Kidney glomerular epithelial cell (primary cell): ENCODE measurements around the gene IL15RA.
"Not testable (repeated sequence)": the region's sequence is repeated elsewhere in the genome, so short reads cannot be mapped to it uniquely, and the experiment has no call there.

Experiments used
- DNase-seq: peaks from one replicate; lab custom pipeline; 2025; lab: John Stamatoyannopoulos, UW

The IL15RA gene

GRCh38 chr10:5970066-5970465, 7.3 kb downstream of the IL15RA start:
- DNase-seq, result no peak

GRCh38 chr10:5968681-5969453, 8.5 kb downstream of the IL15RA start:
- no peak for DNase-seq

DNA sequence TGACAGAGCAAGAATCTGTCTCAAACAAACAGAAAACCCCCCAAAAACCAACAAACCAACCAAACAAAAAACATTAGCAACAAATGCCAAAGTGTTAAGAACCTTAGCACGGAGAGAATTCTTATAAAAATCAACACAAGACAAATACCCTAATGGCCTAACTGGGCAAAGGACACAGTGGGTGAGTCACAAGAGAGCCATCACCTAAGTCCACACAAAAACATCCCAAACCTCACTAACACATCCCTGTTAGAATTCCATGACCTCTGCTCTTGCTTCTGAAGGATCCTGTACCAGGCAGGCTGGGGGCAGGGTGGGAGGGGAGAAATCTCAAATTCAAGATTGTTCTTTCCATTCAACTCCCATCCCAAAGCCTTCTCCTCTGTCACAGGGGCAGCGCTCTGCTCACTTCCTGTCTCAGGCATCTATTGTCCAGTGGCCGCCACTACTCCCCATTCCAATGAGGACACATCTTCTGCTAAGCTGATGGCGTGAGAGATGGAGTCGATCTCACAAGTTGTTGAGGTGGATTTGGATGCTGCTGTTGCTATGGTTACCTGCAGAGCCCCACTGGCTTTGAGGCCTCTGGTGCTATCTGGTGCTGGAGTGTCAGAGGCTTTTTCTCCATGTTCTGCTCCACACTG, 9.2 kb downstream of the IL15RA start:
- DNase-seq, result no peak

DNA sequence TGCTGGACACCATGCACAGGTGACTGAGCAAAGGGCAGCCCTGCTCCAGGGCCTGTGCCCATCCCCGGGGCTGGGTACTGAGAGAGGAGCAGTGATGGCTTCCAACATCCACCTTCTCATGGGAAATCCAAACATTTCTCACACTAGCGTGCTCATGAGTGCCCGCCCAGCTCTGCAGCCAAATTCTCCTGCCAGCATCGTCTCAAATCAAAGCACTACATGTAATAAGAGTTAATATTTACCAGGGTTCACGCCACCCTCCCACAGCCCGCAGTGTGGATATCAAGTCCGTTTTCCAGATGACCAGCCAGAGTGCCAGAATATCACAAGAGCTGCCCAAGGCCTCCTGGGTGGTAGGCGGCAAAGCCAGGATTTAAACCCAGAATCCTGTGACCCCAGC, 12.1 kb downstream of the IL15RA start:
- peak; percentile 68 for DNase-seq

DNA sequence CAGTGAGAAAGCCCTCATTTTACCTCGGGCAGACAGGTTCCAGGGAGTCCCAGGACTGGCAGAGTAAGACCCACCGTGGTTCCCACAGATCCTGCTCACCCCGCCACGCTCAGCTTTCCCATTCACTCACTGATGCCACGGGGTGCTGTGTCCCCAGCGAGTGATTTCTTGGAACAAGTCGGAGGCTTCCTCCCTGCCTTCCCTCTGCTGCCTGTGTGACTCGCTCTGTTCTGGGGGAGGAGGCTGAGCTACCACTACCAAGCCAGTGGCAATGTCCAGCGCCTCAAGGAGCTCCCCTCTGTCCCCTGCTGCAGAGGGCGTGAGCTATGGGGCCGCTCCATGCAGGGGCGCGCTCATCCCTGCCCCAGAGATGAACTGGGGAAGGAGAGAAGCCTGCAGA, 12.6 kb downstream of the IL15RA start:
- DNase-seq, result no peak

- DNase-seq, result no peak
Observed at GRCh38 chr10:5963591-5963990, 13.8 kb downstream of the IL15RA start.

DNA sequence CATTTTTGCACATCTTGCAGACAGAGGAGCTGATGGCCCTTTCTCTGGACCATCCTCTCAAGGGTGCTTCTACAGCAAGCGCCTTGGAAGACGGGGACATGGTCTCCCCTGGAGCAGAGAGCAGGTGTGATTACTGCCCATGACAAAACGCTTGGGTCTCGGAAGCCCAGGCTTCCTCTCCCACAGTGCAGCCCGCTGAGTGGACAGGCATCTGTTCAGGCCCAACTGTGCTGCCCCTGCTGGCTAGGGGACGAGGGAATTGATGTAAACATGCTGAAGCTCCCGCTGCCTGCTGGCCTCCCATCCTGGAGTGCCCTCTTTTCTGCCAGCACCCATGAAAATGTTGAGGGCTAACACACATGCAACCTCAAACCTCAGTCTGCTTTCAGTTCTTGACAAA, 14.3 kb downstream of the IL15RA start:
- no peak for DNase-seq

DNA sequence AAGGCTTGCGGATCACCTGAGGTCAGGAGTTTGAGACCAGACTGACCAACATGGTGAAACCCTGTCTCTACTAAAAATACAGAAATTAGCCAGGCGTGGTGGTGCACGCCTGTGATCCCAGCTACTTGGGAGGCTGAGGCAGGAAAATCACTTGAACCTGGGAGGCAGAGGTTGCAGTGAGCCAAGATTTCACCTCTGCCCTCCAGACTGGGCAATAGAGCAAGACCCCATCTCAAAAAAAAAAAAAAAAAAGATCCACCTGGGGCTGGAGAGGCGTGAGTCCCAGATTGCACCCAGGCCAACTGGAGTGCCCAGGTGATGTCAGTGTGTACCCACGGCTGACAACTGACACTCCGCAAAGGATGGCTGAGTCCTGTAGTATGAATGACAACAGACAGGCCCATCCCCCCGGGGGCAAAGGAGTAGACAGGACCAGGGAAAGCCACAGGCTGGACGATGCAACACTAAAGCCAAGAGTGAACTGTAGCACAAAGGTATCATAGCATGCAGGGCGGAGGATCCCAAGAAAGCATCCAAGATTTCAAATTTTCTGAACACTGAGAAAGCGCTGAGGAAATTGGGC, 14.9 kb downstream of the IL15RA start:
- DNase-seq, result not testable (repeated sequence)

- DNase-seq, result no peak
Observed at GRCh38 chr10:5961405-5962100, 15.8 kb downstream of the IL15RA start.

GRCh38 chr10:5960973-5961275, 16.4 kb downstream of the IL15RA start:
- DNase-seq, result not testable (repeated sequence)

GRCh38 chr10:5960070-5960972, 17.0 kb downstream of the IL15RA start:
- DNase-seq, result no peak

GRCh38 chr10:5959581-5960069, 17.7 kb downstream of the IL15RA start:
- DNase-seq, result no peak

GRCh38 chr10:5959142-5959541, 18.2 kb downstream of the IL15RA start:
- no peak for DNase-seq

GRCh38 chr10:5958675-5959074, 18.7 kb downstream of the IL15RA start:
- DNase-seq, result no peak

DNA sequence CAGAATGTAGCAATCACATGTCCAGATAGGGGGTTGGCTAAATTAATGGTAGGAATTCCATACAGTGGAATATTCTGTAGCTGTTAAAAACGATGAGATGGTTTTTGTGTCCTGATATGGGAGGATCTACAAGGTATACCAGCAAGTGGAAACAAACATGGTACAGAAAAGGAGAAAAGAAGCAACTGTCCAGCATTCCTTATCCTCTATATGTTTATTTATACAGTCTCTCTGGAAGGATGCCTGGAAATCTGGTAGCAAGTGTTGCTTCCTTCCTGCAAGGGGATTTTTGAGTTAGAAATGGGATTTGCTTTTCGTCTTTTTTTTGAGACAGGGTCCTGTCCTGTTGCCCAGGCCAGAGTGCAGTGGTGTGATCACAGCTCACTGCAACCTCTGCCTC, 19.3 kb downstream of the IL15RA start:
- DNase-seq, result no peak

- no peak for DNase-seq
Observed at GRCh38 chr10:5956146-5956936, 21.0 kb downstream of the IL15RA start.

DNA sequence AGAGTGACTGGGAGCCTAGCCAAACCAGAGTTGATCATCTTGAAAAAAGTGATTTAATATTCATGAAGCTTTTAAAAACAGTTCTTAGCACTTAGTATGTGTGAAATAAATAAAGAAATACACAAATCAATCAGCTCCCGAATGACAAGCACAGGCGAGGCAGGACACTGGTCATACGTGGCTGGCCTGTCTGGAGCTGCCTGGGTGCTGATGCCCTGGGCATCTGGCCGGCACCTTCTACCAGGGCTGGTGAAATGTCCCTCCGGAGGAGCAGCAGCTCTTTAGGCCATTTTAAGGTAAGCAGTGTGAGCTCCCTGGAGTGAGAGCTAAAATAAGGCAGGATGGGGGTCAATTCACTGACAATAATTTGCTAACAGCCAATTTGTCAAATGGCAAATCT, 23.7 kb downstream of the IL15RA start:
- no peak for DNase-seq

- no peak for DNase-seq
Observed at GRCh38 chr10:5952731-5953385, 24.5 kb downstream of the IL15RA start.

GRCh38 chr10:5951721-5952407, 25.5 kb downstream of the IL15RA start:
- DNase-seq, result no peak
